ENCODE results near the gene ELP1. TPM values are rescaled to one million over a fixed set of nuclear protein-coding genes. Genes with fewer than 3 reads are reported as not detected.

Gene ELP1
- total RNA-seq, 1 experiment from 2014 or later, result 27.9 TPM

DNA sequence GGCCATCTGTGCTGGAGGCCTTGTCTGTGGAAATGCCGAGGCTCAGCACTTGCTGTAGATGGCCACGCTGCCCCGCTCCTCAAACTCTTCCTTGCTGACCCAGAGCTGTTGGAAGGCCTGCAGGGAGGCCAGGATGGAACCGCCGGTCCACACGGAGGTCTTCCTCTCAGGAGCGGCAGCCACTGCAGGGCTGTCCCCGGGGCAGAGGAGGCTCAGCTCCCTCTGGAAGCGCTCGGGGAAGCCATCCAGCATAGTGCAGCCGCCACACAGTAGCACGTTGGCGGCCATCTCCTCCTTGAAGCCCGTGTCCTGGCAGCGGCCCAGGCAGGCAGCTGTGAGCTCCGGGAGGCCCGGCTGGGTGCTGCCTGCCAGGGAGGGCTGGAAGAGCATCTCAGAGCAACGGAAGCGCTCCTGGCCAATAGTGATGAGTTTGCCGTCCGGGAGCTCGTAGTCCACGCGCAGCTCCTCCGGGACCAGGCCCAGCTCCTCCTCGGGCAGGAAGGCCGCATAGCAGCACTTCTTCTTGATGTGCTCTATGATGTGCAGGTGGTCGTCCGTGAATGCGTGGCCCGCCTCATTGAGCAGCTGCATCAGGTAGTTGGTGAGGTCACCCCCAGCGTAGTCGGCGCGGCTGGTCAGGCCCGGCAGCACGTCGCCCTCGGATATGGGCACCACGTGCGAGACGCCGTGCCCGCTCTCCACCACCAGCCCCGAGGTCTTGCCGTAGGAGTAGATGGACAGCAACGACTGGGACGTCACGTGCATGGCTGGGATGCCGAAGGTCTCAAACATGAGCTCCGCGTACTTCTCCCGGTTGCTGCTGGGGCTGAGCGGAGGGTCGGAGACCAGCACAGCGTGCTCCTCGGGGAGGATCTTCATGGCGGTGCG lies 79.0 kb downstream of the ELP1 start:
- TF ChIP-seq TEAD4 (CRISPR knock-in tag; IDR thresholded peaks at IDR 0.05) (no peak), ZNF317 (CRISPR knock-in tag; IDR thresholded peaks at IDR 0.05; ENCODE audit: borderline replicate concordance, low read depth) (no peak), E2F5 (CRISPR knock-in tag; IDR thresholded peaks at IDR 0.05) (no peak), NFYB (CRISPR knock-in tag; conservative IDR thresholded peaks at IDR 0.05; ENCODE audit: low read depth) (no peak), NFATC4 (CRISPR knock-in tag; IDR thresholded peaks at IDR 0.05) (no peak), TCF7 (CRISPR knock-in tag; IDR thresholded peaks at IDR 0.05; ENCODE audit: low read depth) (no peak), IRF2 (CRISPR knock-in tag; IDR thresholded peaks at IDR 0.05; ENCODE audit: borderline replicate concordance, low read depth) (no peak), MAX (CRISPR knock-in tag; IDR thresholded peaks at IDR 0.05) (no peak), PRRX2 (CRISPR knock-in tag; IDR thresholded peaks at IDR 0.05) (no peak)
- TF ChIP-seq, protein P1, sequence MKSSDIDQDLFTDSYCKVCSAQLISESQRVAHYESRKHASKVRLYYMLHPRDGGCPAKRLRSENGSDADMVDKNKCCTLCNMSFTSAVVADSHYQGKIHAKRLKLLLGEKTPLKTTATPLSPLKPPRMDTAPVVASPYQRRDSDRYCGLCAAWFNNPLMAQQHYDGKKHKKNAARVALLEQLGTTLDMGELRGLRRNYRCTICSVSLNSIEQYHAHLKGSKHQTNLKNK (CRISPR knock-in tag; IDR thresholded peaks at IDR 0.05), result no peak
- ATAC-seq (no peak), DNase-seq (ENCODE audit: low spot score) (no peak)
- Mint-ChIP-seq H3K27ac (no peak overlapping the region), H3K36me3 (no peaks in the 10 kb centered on the region), H3K4me1 (no peaks in the 10 kb centered on the region), H3K4me3 (no peak overlapping the region), H3K27me3 (ENCODE audit: low read depth) (no peaks in the 10 kb centered on the region), H3K9me3 (no peaks in the 10 kb centered on the region)
- POLR2A ChIA-PET, result interaction anchor here (0.7 kb wide), 1 partner anchor 10 kb away, joined by 3 read pairs; no protein-coding TSS in a partner anchor
- CTCF ChIA-PET, result interaction anchor here (0.8 to 1.5 kb wide), 3 partner anchors 13 to 99 kb away, joined by 3 to 5 read pairs (median 3); no protein-coding TSS in a partner anchor

DNA sequence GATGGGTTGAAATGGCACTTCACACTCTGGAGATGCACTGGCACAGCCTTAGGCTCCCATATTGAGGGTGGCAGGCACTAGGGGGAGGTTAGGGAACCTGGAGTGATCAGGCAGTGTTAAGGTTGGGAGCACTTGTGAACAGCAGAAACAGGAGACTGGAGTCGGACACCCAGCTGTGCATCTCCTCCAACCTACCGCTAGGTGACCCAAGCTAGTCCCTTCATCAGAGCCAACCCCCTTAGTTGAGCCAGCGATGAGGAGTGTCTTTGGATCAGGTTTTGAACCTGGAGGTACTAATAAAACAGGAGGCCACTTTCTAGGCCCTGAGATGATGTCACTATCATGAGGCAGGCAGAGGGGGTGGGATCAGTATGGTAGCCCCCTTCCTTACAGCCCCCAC lies 79.8 kb downstream of the ELP1 start:
- ChIA-PET CTCF (interaction anchor here (0.8 to 1.5 kb wide), 4 partner anchors 10 to 178 kb away, joined by 3 to 9 read pairs (median 3); no protein-coding TSS in a partner anchor), POLR2A (interaction anchor here (0.7 kb wide), 1 partner anchor 11 kb away, joined by 3 read pairs; no protein-coding TSS in a partner anchor)
- Mint-ChIP-seq H3K27me3 (ENCODE audit: low read depth) (no peaks in the 10 kb centered on the region), H3K4me3 (no peak overlapping the region), H3K27ac (no peak overlapping the region), H3K4me1 (no peaks in the 10 kb centered on the region), H3K36me3 (no peaks in the 10 kb centered on the region), H3K9me3 (no peaks in the 10 kb centered on the region)
- ATAC-seq, result peak; percentile 76
- TF ChIP-seq ATF6 (CRISPR knock-in tag; IDR thresholded peaks at IDR 0.05) (no peak), STAT6 (CRISPR knock-in tag; conservative IDR thresholded peaks at IDR 0.05; ENCODE audit: low read depth) (no peak), ZNF317 (CRISPR knock-in tag; IDR thresholded peaks at IDR 0.05; ENCODE audit: borderline replicate concordance, low read depth) (no peak), SMAD3 (CRISPR knock-in tag; IDR thresholded peaks at IDR 0.05; ENCODE audit: borderline replicate concordance) (no peak), ATF1 (CRISPR knock-in tag; IDR thresholded peaks at IDR 0.05) (no peak), NFATC4 (CRISPR knock-in tag; IDR thresholded peaks at IDR 0.05) (no peak)
- TF ChIP-seq, protein P2, sequence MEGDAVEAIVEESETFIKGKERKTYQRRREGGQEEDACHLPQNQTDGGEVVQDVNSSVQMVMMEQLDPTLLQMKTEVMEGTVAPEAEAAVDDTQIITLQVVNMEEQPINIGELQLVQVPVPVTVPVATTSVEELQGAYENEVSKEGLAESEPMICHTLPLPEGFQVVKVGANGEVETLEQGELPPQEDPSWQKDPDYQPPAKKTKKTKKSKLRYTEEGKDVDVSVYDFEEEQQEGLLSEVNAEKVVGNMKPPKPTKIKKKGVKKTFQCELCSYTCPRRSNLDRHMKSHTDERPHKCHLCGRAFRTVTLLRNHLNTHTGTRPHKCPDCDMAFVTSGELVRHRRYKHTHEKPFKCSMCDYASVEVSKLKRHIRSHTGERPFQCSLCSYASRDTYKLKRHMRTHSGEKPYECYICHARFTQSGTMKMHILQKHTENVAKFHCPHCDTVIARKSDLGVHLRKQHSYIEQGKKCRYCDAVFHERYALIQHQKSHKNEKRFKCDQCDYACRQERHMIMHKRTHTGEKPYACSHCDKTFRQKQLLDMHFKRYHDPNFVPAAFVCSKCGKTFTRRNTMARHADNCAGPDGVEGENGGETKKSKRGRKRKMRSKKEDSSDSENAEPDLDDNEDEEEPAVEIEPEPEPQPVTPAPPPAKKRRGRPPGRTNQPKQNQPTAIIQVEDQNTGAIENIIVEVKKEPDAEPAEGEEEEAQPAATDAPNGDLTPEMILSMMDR (IDR thresholded peaks at IDR 0.05), result peak; percentile 28; the same call in 1 of the 2 replicates
- peak; percentile 21 for DNase-seq (ENCODE audit: low spot score)

All from WTC11 (cell line).